Limb (tissue), 2 donors: Measurements from ENCODE around the gene RIPPLY1.
"Not testable (repeated sequence)": the region's sequence is repeated elsewhere in the genome, so short reads cannot be mapped to it uniquely, and the experiment has no call there.

ENCODE experiments used
- DNase-seq, 2 donors: peaks; one replicate each; pipeline ENCODE4 v3.0.0-alpha.2; 2016; ENCODE audit errors: extremely low spot score in 2 of 2

Gene RIPPLY1

GRCh38 chrX:106912864-106913263 lies 9.7 kb upstream of the RIPPLY1 start:
- no peak for DNase-seq

- DNase-seq = no peak
These were observed 3.2 kb upstream of the RIPPLY1 start for GRCh38 chrX:106906361-106906760.

- no peak for DNase-seq
These were observed 2.0 kb upstream of the RIPPLY1 start for GRCh38 chrX:106905064-106905708.

- no peak for DNase-seq
These were observed 851 bp upstream of the RIPPLY1 start for GRCh38 chrX:106903856-106904528.

GRCh38 chrX:106902684-106903083 lies 457 bp downstream of the RIPPLY1 start:
- no peak for DNase-seq

GRCh38 chrX:106901781-106902219 lies 1.3 kb downstream of the RIPPLY1 start:
- DNase-seq = no peak

- DNase-seq = no peak
These were observed 1.8 kb downstream of the RIPPLY1 start for GRCh38 chrX:106901341-106901740.

GRCh38 chrX:106899841-106900240 lies 3.3 kb downstream of the RIPPLY1 start:
- no peak for DNase-seq

GRCh38 chrX:106899276-106899675 lies 3.9 kb downstream of the RIPPLY1 start:
- DNase-seq = no peak

GRCh38 chrX:106898462-106898861 lies 4.7 kb downstream of the RIPPLY1 start:
- DNase-seq = no peak

GRCh38 chrX:106897259-106897658 lies 5.9 kb downstream of the RIPPLY1 start:
- DNase-seq = no peak

- DNase-seq = no peak
These were observed 8.1 kb downstream of the RIPPLY1 start for GRCh38 chrX:106894978-106895452.

- peak; percentile 43 to 48 for DNase-seq
These were observed 8.7 kb downstream of the RIPPLY1 start for GRCh38 chrX:106894392-106894909.

GRCh38 chrX:106891762-106892460 lies 11.2 kb downstream of the RIPPLY1 start:
- DNase-seq = no peak

- no peak for DNase-seq
These were observed 13.7 kb downstream of the RIPPLY1 start for GRCh38 chrX:106889468-106889867.

GRCh38 chrX:106875151-106875550 lies 28.0 kb downstream of the RIPPLY1 start:
- no peak for DNase-seq

GRCh38 chrX:106874075-106874474 lies 29.1 kb downstream of the RIPPLY1 start:
- no peak for DNase-seq

- not testable (repeated sequence) for DNase-seq
These were observed 30.3 kb downstream of the RIPPLY1 start for GRCh38 chrX:106872796-106873195.

GRCh38 chrX:106863697-106864096 lies 39.4 kb downstream of the RIPPLY1 start:
- no peak for DNase-seq

GRCh38 chrX:106862972-106863688 lies 40.0 kb downstream of the RIPPLY1 start:
- DNase-seq = peak in 1 of 2 donors; percentile 12
